Astrocyte of the cerebellum (primary cell): ENCODE results near the gene RCBTB1.
"Not testable (repeated sequence)": the region's sequence is repeated elsewhere in the genome, so short reads cannot be mapped to it uniquely, and the experiment has no call there.

Experiments used
- DNase-seq: peaks from one replicate; pipeline ENCODE4 v3.0.0-alpha.2; 2011; ENCODE audit warnings: low read depth
- H3K4me3 ChIP-seq: 2 replicates; pipeline ENCODE4 v1.5.1; 2011; ENCODE audit warnings: mild to moderate bottlenecking, low read depth, low read length, moderate library complexity
- CTCF ChIP-seq: IDR thresholded peaks from 2 replicates; pipeline ENCODE4 v1.5.1; 2012; ENCODE audit warnings: low read length, low read depth, moderate library complexity, mild to moderate bottlenecking; ENCODE audit errors: missing control alignments
- in situ Hi-C: cut with HindIII; loops from 2 replicates; pipeline ENCODE4 v1.10.0; 2017; ENCODE audit warnings: low sequenced_read_pairs

Gene RCBTB1

GRCh38 chr13:49615836-49616675 lies 30.7 kb upstream of the RCBTB1 start:
- in situ Hi-C loops: no loop called here
- DNase-seq: no peak
- no peak overlapping the region for H3K4me3 ChIP-seq
- TF ChIP-seq CTCF: no peak

- DNase-seq, in situ Hi-C loops, H3K4me3 ChIP-seq: not testable (repeated sequence)
Measured at GRCh38 chr13:49612042-49612441, 26.7 kb upstream of the RCBTB1 start.

GRCh38 chr13:49610176-49610575 lies 24.8 kb upstream of the RCBTB1 start:
- TF ChIP-seq CTCF: no peak
- no peak overlapping the region for H3K4me3 ChIP-seq
- no peak for DNase-seq
- in situ Hi-C loops: no loop called here

- no peak for DNase-seq
- H3K4me3 ChIP-seq: no peak overlapping the region
- in situ Hi-C loops: no loop called here
- TF ChIP-seq CTCF: no peak
Measured at GRCh38 chr13:49608651-49609331, 23.4 kb upstream of the RCBTB1 start.

- DNase-seq: no peak
- no peak for TF ChIP-seq CTCF
- in situ Hi-C loops: no loop called here
- H3K4me3 ChIP-seq: no peak overlapping the region
Measured at GRCh38 chr13:49607761-49608160, 22.4 kb upstream of the RCBTB1 start.

- peak; percentile 77 for DNase-seq
- no peak overlapping the region for H3K4me3 ChIP-seq
- in situ Hi-C loops: no loop called here
- peak; percentile 81 for TF ChIP-seq CTCF
Measured at GRCh38 chr13:49606747-49607648, 21.6 kb upstream of the RCBTB1 start.
